Activated T-helper 17 cell treated with anti-CD3 and anti-CD28 coated beads, Interleukin-2, amount 50 U/mL, for 72 hours (primary cell): ENCODE measurements around the gene CD300C. TPM values are rescaled to one million over a fixed set of nuclear protein-coding genes. Genes with fewer than 3 reads are reported as not detected.
A peak's percentile ranks its signal among the peaks of the same experiment; 100 is the strongest.
"Not testable (repeated sequence)": the region's sequence is repeated elsewhere in the genome, so short reads cannot be mapped to it uniquely, and the experiment has no call there.

ENCODE experiments used
- ATAC-seq: fragments of 150-1000 bp; cut with Tn5 transposase; replicated peaks from 2 replicates; pipeline ENCODE4 v1.10.0; 2021; ENCODE audit warnings: mild to moderate bottlenecking, moderate library complexity
- H3K27ac Mint-ChIP-seq: one replicate; pipeline ENCODE4 v1.8.0; 2022; ENCODE audit warnings: mixed read lengths
- H3K27me3 Mint-ChIP-seq: one replicate; pipeline ENCODE4 v1.8.0; 2022; ENCODE audit warnings: mixed read lengths
- H3K36me3 Mint-ChIP-seq: one replicate; pipeline ENCODE4 v1.8.0; 2022; ENCODE audit warnings: low read depth, mild to moderate bottlenecking, mixed read lengths
- H3K4me1 Mint-ChIP-seq: one replicate; pipeline ENCODE4 v1.8.0; 2022; ENCODE audit warnings: mixed read lengths
- H3K4me3 Mint-ChIP-seq: one replicate; pipeline ENCODE4 v1.8.0; 2022; ENCODE audit warnings: mild to moderate bottlenecking, mixed read lengths
- H3K9me3 Mint-ChIP-seq: one replicate; pipeline ENCODE4 v1.8.0; 2022; ENCODE audit warnings: mixed read lengths
- total RNA-seq, 2 donors: library from RNA; stranded (reverse); gene quantifications; one replicate each; pipeline ENCODE4 v1.2.3, GENCODE V29; 2022

CD300C gene
- total RNA-seq: under 1 TPM in 1 of 2 donors, not detected in 1; 0.28 TPM

GRCh38 chr17:74545843-74546230 is at the start of gene CD300C:
Gene CD300C (minus strand): TSS chr17:74546115. CDS start chr17:74545782, 333 bp downstream.
- Mint-ChIP-seq H3K27me3 (peaks cover 8% of the 10 kb centered on the region), H3K27ac (peak within 1 kb of the TSS; percentile 48), H3K4me1 (peaks cover 5% of the 10 kb centered on the region), H3K9me3 (no peaks in the 10 kb centered on the region), H3K4me3 (no peak within 1 kb of the TSS), H3K36me3 (no peaks in the 10 kb centered on the region)
- peak; percentile 36 for ATAC-seq

GRCh38 chr17:74595037-74595750 is 49.3 kb upstream of the CD300C start:
- Mint-ChIP-seq H3K36me3 (no peaks in the 10 kb centered on the region), H3K27me3 (peaks cover 52% of the 10 kb centered on the region), H3K9me3 (no peaks in the 10 kb centered on the region), H3K27ac (no peak overlapping the region), H3K4me1 (peaks cover 4% of the 10 kb centered on the region), H3K4me3 (no peak overlapping the region)
- no peak for ATAC-seq

GRCh38 chr17:74592087-74592990 is 46.4 kb upstream of the CD300C start, which contains the start of gene CD300LD:
Gene CD300LD (minus strand): TSS chr17:74592283. CDS start chr17:74592202, 81 bp downstream.
- H3K4me1 Mint-ChIP-seq: peaks cover 4% of the 10 kb centered on the region
- peak; percentile 43 for ATAC-seq
- no peaks in the 10 kb centered on the region for H3K9me3 Mint-ChIP-seq
- H3K27me3 Mint-ChIP-seq: peaks cover 47% of the 10 kb centered on the region
- no peaks in the 10 kb centered on the region for H3K36me3 Mint-ChIP-seq
- no peak within 1 kb of the TSS for H3K27ac Mint-ChIP-seq
- peak within 1 kb of the TSS; percentile 17 for H3K4me3 Mint-ChIP-seq

- H3K36me3 Mint-ChIP-seq: no peaks in the 10 kb centered on the region
- no peak for ATAC-seq
- no peaks in the 10 kb centered on the region for H3K9me3 Mint-ChIP-seq
- H3K4me1 Mint-ChIP-seq: peaks cover 4% of the 10 kb centered on the region
- H3K27me3 Mint-ChIP-seq: peaks cover 44% of the 10 kb centered on the region
- H3K4me3 Mint-ChIP-seq: no peak overlapping the region
- H3K27ac Mint-ChIP-seq: no peak overlapping the region
Observed at GRCh38 chr17:74591503-74591902, 45.6 kb upstream of the CD300C start.

- Mint-ChIP-seq H3K9me3 (no peaks in the 10 kb centered on the region), H3K4me3 (no peak overlapping the region), H3K36me3 (no peaks in the 10 kb centered on the region), H3K27me3 (peaks cover 19% of the 10 kb centered on the region), H3K4me1 (no peaks in the 10 kb centered on the region), H3K27ac (no peak overlapping the region)
- no peak for ATAC-seq
Observed at GRCh38 chr17:74585711-74586110, 39.8 kb upstream of the CD300C start.

- no peak for ATAC-seq
- Mint-ChIP-seq H3K27me3 (peaks cover 10% of the 10 kb centered on the region), H3K36me3 (no peaks in the 10 kb centered on the region), H3K27ac (no peak overlapping the region), H3K4me1 (no peaks in the 10 kb centered on the region), H3K4me3 (no peak overlapping the region), H3K9me3 (no peaks in the 10 kb centered on the region)
Observed at GRCh38 chr17:74584292-74585060, 38.6 kb upstream of the CD300C start.

- Mint-ChIP-seq H3K27me3 (no peaks in the 10 kb centered on the region), H3K4me3 (no peak overlapping the region), H3K9me3 (no peaks in the 10 kb centered on the region), H3K4me1 (no peaks in the 10 kb centered on the region), H3K36me3 (no peaks in the 10 kb centered on the region), H3K27ac (no peak overlapping the region)
- ATAC-seq: no peak
Observed at GRCh38 chr17:74582633-74583032, 36.7 kb upstream of the CD300C start.

- no peaks in the 10 kb centered on the region for H3K4me1 Mint-ChIP-seq
- H3K27ac Mint-ChIP-seq: no peak overlapping the region
- no peaks in the 10 kb centered on the region for H3K36me3 Mint-ChIP-seq
- no peak overlapping the region for H3K4me3 Mint-ChIP-seq
- no peaks in the 10 kb centered on the region for H3K9me3 Mint-ChIP-seq
- ATAC-seq: no peak
- H3K27me3 Mint-ChIP-seq: peaks cover 10% of the 10 kb centered on the region
Observed at GRCh38 chr17:74579900-74580299, 34.0 kb upstream of the CD300C start.

GRCh38 chr17:74578979-74579378 is 33.1 kb upstream of the CD300C start:
- Mint-ChIP-seq H3K4me3 (no peak overlapping the region), H3K27me3 (peaks cover 15% of the 10 kb centered on the region), H3K9me3 (no peaks in the 10 kb centered on the region), H3K36me3 (no peaks in the 10 kb centered on the region), H3K4me1 (no peaks in the 10 kb centered on the region), H3K27ac (peak overlapping the region; percentile 36)
- ATAC-seq: no peak

- peaks cover 15% of the 10 kb centered on the region for H3K27me3 Mint-ChIP-seq
- no peaks in the 10 kb centered on the region for H3K36me3 Mint-ChIP-seq
- H3K4me3 Mint-ChIP-seq: no peak overlapping the region
- no peaks in the 10 kb centered on the region for H3K9me3 Mint-ChIP-seq
- H3K27ac Mint-ChIP-seq: no peak overlapping the region
- H3K4me1 Mint-ChIP-seq: no peaks in the 10 kb centered on the region
- ATAC-seq: no peak
Observed at GRCh38 chr17:74574489-74575142, 28.7 kb upstream of the CD300C start.

- peaks cover 19% of the 10 kb centered on the region for H3K27me3 Mint-ChIP-seq
- H3K36me3 Mint-ChIP-seq, ATAC-seq, H3K4me1 Mint-ChIP-seq, H3K27ac Mint-ChIP-seq, H3K4me3 Mint-ChIP-seq, H3K9me3 Mint-ChIP-seq: not testable (repeated sequence)
Observed at GRCh38 chr17:74573635-74574034, 27.7 kb upstream of the CD300C start.

- H3K27ac Mint-ChIP-seq: no peak overlapping the region
- no peaks in the 10 kb centered on the region for H3K9me3 Mint-ChIP-seq
- ATAC-seq: no peak
- peaks cover 9% of the 10 kb centered on the region for H3K4me1 Mint-ChIP-seq
- H3K36me3 Mint-ChIP-seq: no peaks in the 10 kb centered on the region
- H3K27me3 Mint-ChIP-seq: peaks cover 24% of the 10 kb centered on the region
- H3K4me3 Mint-ChIP-seq: no peak overlapping the region
Observed at GRCh38 chr17:74573169-74573568, 27.3 kb upstream of the CD300C start.

GRCh38 chr17:74571621-74572270 is 25.8 kb upstream of the CD300C start:
- no peaks in the 10 kb centered on the region for H3K9me3 Mint-ChIP-seq
- H3K36me3 Mint-ChIP-seq: no peaks in the 10 kb centered on the region
- no peak overlapping the region for H3K27ac Mint-ChIP-seq
- H3K27me3 Mint-ChIP-seq: peaks cover 31% of the 10 kb centered on the region
- H3K4me3 Mint-ChIP-seq: no peak overlapping the region
- ATAC-seq: peak; percentile 43
- H3K4me1 Mint-ChIP-seq: peaks cover 10% of the 10 kb centered on the region
